RWPE2 (cell line): ENCODE results near the gene SUFU.
A peak's percentile ranks its signal among the peaks of the same experiment; 100 is the strongest.
"Not testable (repeated sequence)": the region's sequence is repeated elsewhere in the genome, so short reads cannot be mapped to it uniquely, and the experiment has no call there.

Experiments
- ATAC-seq: fragments of 200-7000 bp; cut with Tn5 transposase; 3 replicates; pipeline ENCODE4 v1.9.1; 2021; ENCODE audit warnings: low read depth
- DNase-seq: peaks from one replicate; pipeline ENCODE4 v3.0.0-alpha.2; 2020; ENCODE audit warnings: low spot score
- H3K27ac ChIP-seq: fragments of 450-650 bp; 2 replicates; pipeline ENCODE4 v1.5.1; 2017; ENCODE audit warnings: mild to moderate bottlenecking; ENCODE audit not compliant: poor library complexity, severe bottlenecking
- H3K27me3 ChIP-seq: fragments of 250-450 bp; sonication (Bioruptor Pico); 2 replicates; pipeline ENCODE4 v1.5.1; 2021; ENCODE audit warnings: mild to moderate bottlenecking, moderate library complexity; ENCODE audit not compliant: insufficient read depth, poor library complexity, severe bottlenecking
- H3K36me3 ChIP-seq: fragments of 250-450 bp; sonication (Bioruptor Pico); 2 replicates; pipeline ENCODE4 v1.5.1; 2020; ENCODE audit warnings: low read depth, mild to moderate bottlenecking, moderate library complexity
- H3K4me1 ChIP-seq: fragments of 250-450 bp; sonication (Bioruptor Pico); 2 replicates; pipeline ENCODE4 v1.5.1; 2021; ENCODE audit warnings: mild to moderate bottlenecking, moderate library complexity; ENCODE audit not compliant: insufficient read depth, poor library complexity, severe bottlenecking
- H3K4me3 ChIP-seq: fragments of 250-450 bp; sonication (Bioruptor Pico); 2 replicates; pipeline ENCODE4 v1.5.1; 2021; ENCODE audit warnings: mild to moderate bottlenecking, moderate library complexity; ENCODE audit not compliant: severe bottlenecking
- H3K9me3 ChIP-seq: fragments of 250-450 bp; sonication (Bioruptor Pico); 2 replicates; pipeline ENCODE4 v1.5.1; 2021; ENCODE audit warnings: mild to moderate bottlenecking, moderate library complexity; ENCODE audit not compliant: severe bottlenecking
- CTCF ChIP-seq: fragments of 450-650 bp; IDR thresholded peaks from one replicate; pipeline ENCODE4 v1.5.1; 2017; ENCODE audit warnings: mild to moderate bottlenecking, moderate library complexity; ENCODE audit not compliant: poor library complexity, severe bottlenecking

Gene SUFU

GRCh38 chr10:102492983-102493382 lies 10.8 kb upstream of the SUFU start:
- Histone ChIP-seq H3K9me3 (peaks cover 1% of the 10 kb centered on the region), H3K4me3 (no peak overlapping the region), H3K27ac (no peak overlapping the region), H3K36me3 (peaks cover 35% of the 10 kb centered on the region), H3K4me1 (no peaks in the 10 kb centered on the region), H3K27me3 (no peaks in the 10 kb centered on the region)
- no peak for ATAC-seq
- TF ChIP-seq CTCF = no peak
- DNase-seq = no peak

- Histone ChIP-seq H3K4me3 (no peak overlapping the region), H3K36me3 (peaks cover 28% of the 10 kb centered on the region), H3K4me1 (no peaks in the 10 kb centered on the region), H3K27me3 (no peaks in the 10 kb centered on the region), H3K9me3 (peaks cover 1% of the 10 kb centered on the region), H3K27ac (no peak overlapping the region)
- TF ChIP-seq CTCF = no peak
- DNase-seq = no peak
- ATAC-seq = 0 out of 3 replicates have a peak, but pooled peaks have one; percentile 19
Measured at GRCh38 chr10:102493771-102494170, 10.0 kb upstream of the SUFU start.

- Histone ChIP-seq H3K4me3 (no peak overlapping the region), H3K9me3 (no peaks in the 10 kb centered on the region), H3K4me1 (peaks cover 3% of the 10 kb centered on the region), H3K27ac (no peak overlapping the region), H3K36me3 (peaks cover 9% of the 10 kb centered on the region), H3K27me3 (no peaks in the 10 kb centered on the region)
- TF ChIP-seq CTCF = no peak
- DNase-seq (no peak), ATAC-seq (no peak)
Measured at GRCh38 chr10:102497545-102497944, 6.2 kb upstream of the SUFU start.

- DNase-seq (no peak), ATAC-seq (no peak)
- Histone ChIP-seq H3K4me1 (peaks cover 7% of the 10 kb centered on the region), H3K36me3 (peaks cover 9% of the 10 kb centered on the region), H3K4me3 (no peak overlapping the region), H3K27me3 (no peaks in the 10 kb centered on the region), H3K9me3 (no peaks in the 10 kb centered on the region), H3K27ac (no peak overlapping the region)
- no peak for TF ChIP-seq CTCF
Measured at GRCh38 chr10:102499356-102499755, 4.4 kb upstream of the SUFU start.

GRCh38 chr10:102500686-102501085 lies 3.1 kb upstream of the SUFU start:
- not testable (repeated sequence) for ATAC-seq, H3K9me3 ChIP-seq, DNase-seq, H3K4me3 ChIP-seq, H3K36me3 ChIP-seq, H3K4me1 ChIP-seq, H3K27ac ChIP-seq, H3K27me3 ChIP-seq
